Transverse colon (tissue), 4 donors: ENCODE results near the gene KLHL18. TPM values are rescaled to one million over a fixed set of nuclear protein-coding genes. Genes with fewer than 3 reads are reported as not detected.

ENCODE experiments used
- DNase-seq: peaks from one replicate; pipeline ENCODE4 v3.0.0-alpha.2; 2019
- H3K27ac ChIP-seq, 4 donors: fragments of 200-600 bp; sonication (generic); 2 replicates each; pipeline ENCODE4 v1.5.1; 2016 to 2018; ENCODE audit warnings: inconsistent platforms in 4 of 4
- H3K27me3 ChIP-seq: fragments of 200-600 bp; sonication (generic); 2 replicates; pipeline ENCODE4 v1.5.1; 2017; ENCODE audit warnings: inconsistent platforms
- H3K36me3 ChIP-seq, 4 donors: fragments of 200-600 bp; sonication (generic); 2 replicates each; pipeline ENCODE4 v1.5.1; 2017 to 2019; ENCODE audit warnings: inconsistent platforms in 4 of 4
- H3K4me1 ChIP-seq, 4 donors: fragments of 200-600 bp; sonication (generic); 2 replicates each; pipeline ENCODE4 v1.5.1; 2017 to 2020; ENCODE audit warnings: inconsistent platforms in 4 of 4
- H3K4me3 ChIP-seq, 4 donors: fragments of 200-600 bp; sonication (generic); 1 replicate in 1 of 4; 2 replicates in 3 of 4; pipeline versions ENCODE4 v1.5.1 to v1.6.1; 2017 to 2019; ENCODE audit warnings: inconsistent platforms in 4 of 4
- H3K9me3 ChIP-seq, 2 donors: fragments of 200-600 bp; sonication (generic); 2 replicates each; pipeline ENCODE4 v1.5.1; 2017 to 2019; ENCODE audit warnings: inconsistent platforms in 2 of 2
- CTCF ChIP-seq, 5 experiments: fragments of 200-600 bp in 3 of 5; fragments of 450-650 bp in 2 of 5; sonication (generic) in 3 of 5; IDR thresholded peaks; 1 replicate in 2 of 5; 2 replicates in 3 of 5; pipeline ENCODE4 v1.5.1; 2016 to 2017; ENCODE audit warnings: antibody characterized with exemption in 5 of 5, inconsistent platforms in 3 of 5, mild to moderate bottlenecking in 2 of 5, moderate library complexity in 1 of 5
- EP300 ChIP-seq: sonication (generic); formaldehyde crosslinking; IDR thresholded peaks from one replicate; pipeline ENCODE4 v1.6.1; 2017; ENCODE audit warnings: antibody characterized with exemption, low read depth
- POLR2A ChIP-seq: fragments of 450-650 bp; IDR thresholded peaks from one replicate; pipeline ENCODE4 v1.6.1; 2016; ENCODE audit warnings: antibody characterized with exemption, mild to moderate bottlenecking, moderate library complexity
- POLR2AphosphoS5 ChIP-seq, 3 donors: sonication (generic); formaldehyde crosslinking; IDR thresholded peaks; one replicate each; pipeline ENCODE4 v1.6.1; 2016; ENCODE audit warnings: antibody characterized with exemption in 3 of 3
- WGBS, 2 donors: methylation state at CpG; one replicate each; pipeline ENCODE4 v1.1.5; 2018; ENCODE audit warnings: low coverage in 1 of 2; 5-methylcytosine and 5-hydroxymethylcytosine counted together
- in situ Hi-C, 4 donors: fragments of 200-750 bp; cut with MboI; loops; one replicate each; pipeline versions ENCODE4 v1.15.0 to v1.15.1; 2017; ENCODE audit warnings: low sequenced_read_pairs in 3 of 4, low pct_ligation_motif_present in 1 of 4, low pct_unique_long_range_greater_than_20kb in 1 of 4
- intact Hi-C: fragments of 100-400 bp; cut with DNase I; formaldehyde crosslinking; loops from one replicate; pipeline ENCODE4 v1.15.1; 2023; ENCODE audit warnings: low total_unique reads
- total RNA-seq, 4 donors: library from RNA; depleted of rRNA; stranded (reverse); fragments of >200 nt; gene quantifications; one replicate each; pipeline ENCODE4 v1.1.0, GENCODE V29; 2016

KLHL18 gene
- total RNA-seq, 4 donors from 2014 or later = 12.2 to 48.6 (median 14.5) TPM

DNA sequence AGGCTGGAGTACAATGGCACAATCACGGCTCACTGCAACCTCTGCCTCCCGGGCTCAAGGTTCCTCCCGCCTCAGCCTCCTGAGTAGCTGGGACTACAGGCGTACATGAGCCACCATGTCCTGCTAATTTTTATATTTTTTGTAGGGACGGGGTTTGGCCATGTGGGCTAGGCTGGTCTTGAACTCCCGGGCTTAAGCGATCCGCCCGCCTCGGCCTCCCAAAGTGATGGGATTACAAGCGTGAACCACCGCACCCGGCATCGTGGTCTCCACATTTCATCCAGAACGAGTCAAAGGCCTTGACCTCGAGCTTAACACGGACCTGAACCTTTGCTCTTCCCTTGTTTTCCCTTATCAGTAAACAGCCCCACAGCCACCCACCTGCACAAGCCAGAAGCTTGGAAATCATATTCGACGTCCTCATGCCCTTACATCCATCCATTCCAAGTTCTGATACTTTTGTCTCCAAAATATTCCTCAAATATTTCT, 96.7 kb downstream of the KLHL18 start:
- WGBS, 2 donors = 76 to 81% methylated on average over 10 to 19 of the region's 19 CpGs
- TF ChIP-seq POLR2A = no peak
- TF ChIP-seq EP300 = no peak

DNA sequence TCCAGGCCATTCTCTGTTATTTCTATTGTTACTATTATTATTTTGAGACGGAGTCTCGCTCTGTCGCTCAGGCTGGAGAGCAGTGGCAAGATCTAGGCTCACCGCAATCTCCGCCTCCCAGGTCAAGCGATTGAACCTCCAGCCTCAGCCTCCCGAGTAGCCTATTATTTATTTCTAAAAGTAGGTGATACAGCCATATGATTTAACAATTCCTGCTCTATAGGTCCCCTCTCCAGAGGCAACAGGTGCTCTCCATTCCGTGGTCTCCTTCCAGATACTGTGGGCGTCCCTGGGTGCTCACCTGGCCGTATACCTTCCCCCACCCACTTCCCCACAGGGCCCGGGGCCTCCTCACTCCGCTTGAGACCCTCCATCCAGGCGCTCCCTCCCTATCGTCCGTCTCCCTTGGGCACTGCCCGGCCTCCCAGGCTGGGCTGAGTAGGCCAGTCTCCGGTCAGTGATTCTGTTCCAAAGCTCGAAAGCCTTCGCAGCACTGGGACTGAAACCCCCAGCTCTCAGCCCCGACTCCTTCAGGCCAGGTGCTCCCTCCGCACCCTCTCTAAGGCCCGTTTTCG, 97.4 kb downstream of the KLHL18 start:
- no peaks in the 10 kb centered on the region for H3K27me3 ChIP-seq
- H3K4me3 ChIP-seq = peak overlapping the region; percentile 54 to 97 (median 74)
- H3K27ac ChIP-seq = peak overlapping the region; percentile 93 to 99 (median 98)
- intact Hi-C loops (no loop called here), in situ Hi-C loops (no loop called here)
- TF ChIP-seq EP300 (no peak), CTCF (IDR thresholded peaks at IDR 0.05) (peak in 1 of 5 experiments; percentile 31), POLR2A (no peak), POLR2AphosphoS5 (IDR thresholded peaks at IDR 0.05) (peak in 1 of 3 donors; percentile 38)
- H3K36me3 ChIP-seq = no peaks in the 10 kb centered on the region
- peak; percentile 20 for DNase-seq
- no peaks in the 10 kb centered on the region for H3K9me3 ChIP-seq
- WGBS, 2 donors = 9% methylated on average over 23 of the region's 23 CpGs; no CpG with 5 or more reads in 1 of the 2 donors
- H3K4me1 ChIP-seq = peaks cover 9 to 31% (median 24%) of the 10 kb centered on the region in 4 donors

More for the DNA sequence above, 96.7 kb downstream of the KLHL18 start:
- Histone ChIP-seq H3K4me3 (peak overlapping the region in 3 of 4 donors; percentile 68 to 97 (median 81)), H3K27me3 (no peaks in the 10 kb centered on the region), H3K36me3 (no peaks in the 10 kb centered on the region), H3K27ac (peak overlapping the region; percentile 93 to 99 (median 98)), H3K4me1 (peaks cover 9 to 31% (median 24%) of the 10 kb centered on the region in 4 donors), H3K9me3 (no peaks in the 10 kb centered on the region)
- peak; percentile 22 for DNase-seq
- intact Hi-C loops = no loop called here
- in situ Hi-C loops = no loop called here

DNA sequence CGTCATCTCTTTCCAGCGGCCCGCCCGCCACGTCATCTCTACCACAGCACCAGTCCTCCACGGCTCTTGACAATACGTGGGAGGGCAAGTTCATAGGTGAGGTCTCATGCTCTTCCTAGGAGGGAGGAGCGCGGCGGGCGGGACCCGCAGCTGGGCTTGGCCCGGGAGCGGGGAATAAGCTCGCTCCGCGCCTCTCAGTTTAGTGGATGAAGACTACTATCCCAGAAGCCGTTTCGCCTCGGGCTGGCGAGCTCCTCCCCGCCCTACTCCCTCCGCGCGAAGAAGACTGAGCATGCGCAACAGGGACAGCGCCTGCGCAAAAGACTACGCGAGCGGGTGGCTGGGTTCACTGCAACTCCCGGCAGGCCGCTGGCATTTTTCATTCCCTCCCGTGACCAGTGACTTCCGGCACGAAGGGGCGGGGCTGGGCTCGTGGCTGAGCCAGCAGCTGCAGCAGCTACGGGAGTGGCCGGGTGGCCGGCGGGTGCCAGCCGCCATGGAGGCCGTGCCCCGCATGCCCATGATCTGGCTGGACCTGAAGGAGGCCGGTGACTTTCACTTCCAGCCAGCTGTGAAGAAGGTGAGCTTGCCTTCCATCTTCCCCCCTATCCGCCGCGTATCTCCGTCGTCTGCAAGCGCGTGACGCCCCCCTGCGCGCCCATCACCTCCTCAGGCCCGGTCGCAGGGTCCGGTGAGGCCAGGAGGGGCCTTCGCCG, 98.0 kb downstream of the KLHL18 start, which contains the start of gene PTPN23:
PTPN23 (plus strand) TSS at position 421 of the 716 bp plus-strand sequence; CDS start at position 497, 76 bp downstream.
- Histone ChIP-seq H3K9me3 (no peaks in the 10 kb centered on the region), H3K4me3 (peak within 1 kb of the TSS; percentile 68 to 97 (median 88)), H3K36me3 (no peaks in the 10 kb centered on the region), H3K27me3 (no peaks in the 10 kb centered on the region), H3K27ac (peak within 1 kb of the TSS; percentile 93 to 99 (median 98)), H3K4me1 (peaks cover 9 to 35% (median 24%) of the 10 kb centered on the region in 4 donors)
- intact Hi-C loops (no loop called here), in situ Hi-C loops (no loop called here)
- peak; percentile 99 for DNase-seq
- 0% methylated on average over 49 of the region's 61 CpGs; no CpG with 5 or more reads in 1 of the 2 donors for WGBS, 2 donors
- TF ChIP-seq CTCF (IDR thresholded peaks at IDR 0.05) = no peak
- TF ChIP-seq POLR2AphosphoS5 (IDR thresholded peaks at IDR 0.05) = peak; percentile 85 to 95 (median 89)
- TF ChIP-seq POLR2A = peak; percentile 92
- peak; percentile 5 for TF ChIP-seq EP300

- intact Hi-C loops (no loop called here), in situ Hi-C loops (no loop called here)
- peak overlapping the region; percentile 68 to 97 (median 88) for H3K4me3 ChIP-seq
- peak overlapping the region; percentile 93 to 99 (median 98) for H3K27ac ChIP-seq
- TF ChIP-seq CTCF (IDR thresholded peaks at IDR 0.05) (no peak), EP300 (no peak), POLR2AphosphoS5 (IDR thresholded peaks at IDR 0.05) (peak in 1 of 3 donors; percentile 75), POLR2A (no peak)
- no peaks in the 10 kb centered on the region for H3K27me3 ChIP-seq
- DNase-seq = peak; percentile 91
- H3K9me3 ChIP-seq = no peaks in the 10 kb centered on the region
- peaks cover 9 to 37% (median 24%) of the 10 kb centered on the region in 4 donors for H3K4me1 ChIP-seq
- no peaks in the 10 kb centered on the region for H3K36me3 ChIP-seq
- 6 to 45% methylated on average over 4 to 44 of the region's 44 CpGs for WGBS, 2 donors
Observed at GRCh38 chr3:47381317-47382157, 98.8 kb downstream of the KLHL18 start.
